Esophagus mucosa (tissue), 1 donor: ENCODE measurements around the gene KIAA1549. TPM values are rescaled to one million over a fixed set of nuclear protein-coding genes. Genes with fewer than 3 reads are reported as not detected.

Experiments
- ATAC-seq: fragments of 200-7000 bp; cut with Tn5 transposase; one replicate; pipeline ENCODE4 v1.9.1; 2020
- total RNA-seq: library from RNA; stranded (reverse); gene quantifications from one replicate; pipeline ENCODE4 v1.2.4, GENCODE V29; 2023
- donor health status: DM: yes; HTN: yes; CAD: no.

Gene KIAA1549
- total RNA-seq, 1 donor from 2014 or later: 0.20 TPM

DNA sequence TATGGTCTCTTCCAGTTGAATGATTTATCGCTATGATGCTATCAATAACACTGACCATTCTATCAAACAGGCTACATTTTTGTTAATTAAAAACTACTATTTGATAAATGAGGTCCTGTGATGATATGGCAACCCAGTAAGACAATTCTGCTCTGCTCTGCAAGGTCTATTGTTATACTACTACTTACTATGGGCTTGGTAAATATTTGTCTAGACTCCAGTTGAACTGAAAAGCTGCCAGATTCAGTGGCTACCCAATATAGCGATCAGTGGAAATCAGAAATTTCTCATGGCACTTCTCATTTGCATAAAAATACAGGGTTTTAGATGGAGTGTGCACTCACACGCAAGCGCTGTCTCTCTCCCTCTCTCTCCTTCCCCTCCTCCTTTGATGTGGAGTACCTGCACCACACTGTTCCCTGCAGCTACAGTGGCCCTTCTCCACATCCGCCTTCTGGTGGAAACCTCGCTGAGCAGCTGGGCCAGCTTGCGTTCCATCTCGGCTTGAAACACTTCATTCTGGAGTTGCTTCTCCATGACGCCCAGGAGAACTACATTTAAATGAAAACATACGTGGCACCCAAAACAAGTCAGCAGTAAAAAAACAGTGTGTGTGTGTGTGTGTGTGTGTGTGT, 77.9 kb downstream of the KIAA1549 start:
- no peak for ATAC-seq

DNA sequence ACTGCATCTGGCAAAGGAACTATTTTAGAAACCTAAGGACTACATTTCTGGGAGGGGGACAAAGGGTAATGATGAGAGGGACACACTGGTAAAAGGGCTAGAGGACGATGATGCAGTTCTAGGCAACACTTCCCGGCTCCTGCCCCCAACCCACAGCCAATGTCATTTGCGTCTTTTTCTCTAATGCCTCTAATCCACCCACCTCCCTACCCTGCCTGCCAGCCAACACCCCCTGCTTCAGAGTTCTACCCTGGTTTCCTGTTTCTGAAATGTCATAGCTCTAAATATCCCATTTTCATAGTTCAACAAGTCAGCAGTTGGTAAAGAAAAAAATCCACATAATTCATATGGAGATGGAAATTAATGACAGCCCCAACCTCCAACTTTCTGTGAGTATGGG, 79.0 kb downstream of the KIAA1549 start:
- ATAC-seq: no peak

DNA sequence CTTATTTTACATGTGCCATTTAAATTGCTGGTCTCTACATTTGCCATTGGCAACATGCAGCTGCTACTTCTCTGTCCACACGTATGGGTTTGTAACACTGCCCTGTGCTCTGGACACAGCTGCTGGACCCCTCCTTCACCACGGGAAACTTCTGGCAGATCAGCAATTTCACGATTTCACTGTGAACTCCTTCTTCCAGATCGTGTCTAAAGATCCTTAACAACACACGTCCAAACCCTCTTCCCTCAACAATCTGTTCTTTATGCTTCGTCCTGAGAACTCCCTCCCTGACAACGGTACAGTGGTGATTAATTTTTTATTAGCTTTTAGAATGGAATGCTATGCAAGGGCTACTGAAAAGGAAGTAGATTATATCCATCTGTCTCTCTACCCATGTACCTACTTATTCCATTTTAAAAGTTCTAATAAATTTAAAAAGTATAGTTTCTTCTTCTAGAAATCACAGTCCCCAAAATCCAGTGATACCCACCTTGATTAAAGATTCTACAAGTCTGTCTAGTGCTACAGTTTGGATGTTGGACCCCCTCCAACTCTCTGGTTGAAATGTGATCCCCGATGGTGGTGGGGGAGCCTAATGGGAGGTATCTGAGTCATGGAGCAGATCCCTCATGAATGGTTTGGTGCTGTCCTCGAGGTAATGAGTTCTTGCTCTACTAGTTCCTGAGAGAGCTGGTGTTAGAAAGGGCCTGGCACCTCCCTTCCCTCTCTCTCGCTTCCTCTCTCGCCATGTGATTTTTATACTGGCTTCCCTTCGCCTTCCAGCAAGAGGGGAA, 81.0 kb downstream of the KIAA1549 start:
- ATAC-seq: no peak

DNA sequence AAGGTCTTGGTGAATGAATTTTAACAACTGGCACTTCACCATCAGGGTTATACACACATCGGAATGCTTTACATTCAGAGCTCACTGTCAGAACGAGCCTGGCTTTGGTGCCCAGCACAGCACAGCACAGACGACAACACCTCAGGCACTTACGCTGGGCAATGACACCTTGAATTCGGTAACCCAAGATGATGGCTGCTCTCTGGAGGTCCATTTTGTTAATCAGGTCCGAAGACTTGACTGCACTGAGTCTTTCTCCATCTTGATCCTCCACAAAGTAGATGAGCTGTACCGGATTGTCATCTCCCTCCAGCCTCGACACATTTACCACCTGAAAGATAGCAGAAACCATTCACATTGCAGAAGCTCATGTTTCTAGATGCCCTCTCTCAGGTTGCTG, 82.4 kb downstream of the KIAA1549 start:
- ATAC-seq: no peak

DNA sequence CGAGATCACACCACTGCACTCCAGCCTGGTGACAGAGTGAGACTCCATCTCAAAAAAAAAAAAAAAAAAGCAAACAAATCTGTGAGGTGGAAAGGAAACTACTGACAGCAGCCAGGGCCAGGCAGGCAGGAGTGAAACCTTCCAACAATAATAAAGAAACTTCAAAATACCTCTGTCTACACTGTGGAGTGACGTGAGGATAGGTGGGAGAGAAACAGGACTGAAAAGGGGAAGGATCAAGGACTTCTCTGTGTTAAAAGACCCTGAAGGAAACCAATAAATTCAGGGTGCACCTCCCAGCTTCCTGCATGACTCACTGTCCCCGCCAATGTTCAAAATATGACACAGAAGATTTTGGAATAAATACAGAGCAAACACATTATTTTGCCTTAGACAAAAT, 82.9 kb downstream of the KIAA1549 start:
- no peak for ATAC-seq

DNA sequence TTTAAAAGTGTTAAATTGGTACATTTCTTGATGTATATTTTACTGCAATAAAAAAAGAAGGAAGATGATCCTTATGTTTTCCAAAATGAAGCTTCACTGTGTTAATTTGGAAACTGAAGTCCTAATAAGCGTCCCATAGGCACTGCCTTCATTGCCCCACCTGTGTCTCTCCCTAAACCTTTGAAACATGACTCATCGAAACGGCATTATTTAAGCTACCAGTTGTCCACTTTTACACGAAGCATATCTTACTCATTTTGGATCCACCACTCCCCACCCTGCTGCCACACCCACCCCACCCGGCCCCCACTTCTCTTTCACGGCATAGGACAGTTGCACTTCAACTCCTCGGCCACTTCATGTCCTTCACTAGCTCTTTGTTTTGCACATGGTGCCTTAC, 85.5 kb downstream of the KIAA1549 start:
- ATAC-seq: peak; percentile 69

DNA sequence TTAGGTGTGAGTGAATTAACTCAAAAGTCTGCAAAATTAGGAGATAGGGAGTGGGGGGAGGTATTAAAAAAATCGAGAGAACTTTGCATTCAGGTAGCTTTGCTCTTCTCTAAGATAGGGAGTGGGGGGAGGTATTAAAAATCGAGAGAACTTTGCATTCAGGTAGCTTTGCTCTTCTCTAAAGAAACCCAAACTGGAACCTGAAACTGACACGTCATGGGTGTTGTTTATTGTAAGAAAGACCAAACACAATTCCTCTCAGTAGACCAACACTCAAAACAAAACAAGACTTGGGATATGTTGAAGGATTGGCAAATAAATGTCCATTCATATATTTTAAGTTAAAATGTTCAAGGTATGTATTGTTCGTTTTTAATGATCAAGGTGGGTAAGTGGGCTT, 87.9 kb downstream of the KIAA1549 start:
- ATAC-seq: no peak

DNA sequence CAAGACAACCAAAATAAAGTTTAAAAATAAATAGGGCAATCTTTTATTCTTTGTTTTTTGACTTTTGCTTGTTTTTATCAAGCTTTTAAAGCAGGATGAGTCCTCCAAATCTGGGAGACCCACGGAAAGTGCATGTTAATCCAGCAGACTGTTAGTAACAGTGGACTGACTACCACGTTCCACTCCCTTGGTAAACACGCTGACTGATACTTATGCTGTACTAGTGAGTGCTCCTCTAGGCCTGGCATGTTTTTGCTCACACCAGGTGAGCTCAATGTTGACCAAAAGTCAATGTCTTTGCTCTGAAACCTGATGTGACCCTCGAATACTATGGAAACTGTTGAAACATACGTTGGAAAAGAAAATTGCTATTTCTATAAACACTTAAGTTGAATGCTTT, 88.4 kb downstream of the KIAA1549 start:
- ATAC-seq: peak; percentile 56

DNA sequence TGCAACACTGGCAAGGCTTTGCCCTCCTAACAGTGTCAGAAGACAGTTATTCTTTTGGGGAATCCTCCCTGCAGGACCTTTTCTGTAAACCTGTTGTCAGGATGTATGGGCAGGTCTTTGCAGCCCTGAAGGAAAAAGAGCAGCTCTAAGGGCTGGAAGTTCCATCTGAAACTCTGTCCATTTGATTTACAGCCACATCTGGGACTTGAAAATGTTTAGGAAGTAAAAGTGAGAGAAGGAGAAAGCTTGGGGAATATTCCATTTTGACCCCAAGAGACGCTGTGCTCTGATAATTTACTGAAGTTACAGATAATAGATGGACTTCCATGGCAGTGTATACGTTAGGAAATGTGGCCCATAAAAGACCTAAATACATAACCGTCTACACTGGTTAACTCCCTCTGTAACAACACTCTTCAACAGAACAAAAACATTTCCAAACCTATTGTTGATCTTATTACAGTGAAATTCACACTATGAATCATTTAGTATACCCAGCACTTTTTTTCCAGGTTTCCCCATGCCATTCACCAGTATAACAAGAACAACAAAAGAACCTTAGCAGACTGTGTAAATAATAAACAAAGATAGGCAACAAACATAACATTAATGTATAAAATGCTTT, 89.1 kb downstream of the KIAA1549 start:
- no peak for ATAC-seq

DNA sequence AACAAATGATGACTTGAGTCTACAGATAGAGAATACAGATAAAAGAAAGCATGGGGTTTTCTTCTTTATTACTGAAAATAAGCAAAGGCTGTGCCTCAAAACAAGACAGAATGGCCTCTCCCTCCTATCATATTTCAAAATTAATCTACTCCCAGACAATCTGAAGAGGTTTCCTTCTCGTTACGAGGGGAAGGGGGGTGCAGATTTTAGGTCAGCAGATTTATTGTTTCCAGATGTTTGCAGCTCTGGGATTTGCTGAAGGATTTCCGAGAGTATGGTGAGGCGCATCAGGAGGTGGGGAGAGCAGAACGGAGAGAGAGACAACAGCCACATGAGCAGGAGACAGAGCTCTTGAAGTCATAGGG, 89.8 kb downstream of the KIAA1549 start:
- no peak for ATAC-seq

DNA sequence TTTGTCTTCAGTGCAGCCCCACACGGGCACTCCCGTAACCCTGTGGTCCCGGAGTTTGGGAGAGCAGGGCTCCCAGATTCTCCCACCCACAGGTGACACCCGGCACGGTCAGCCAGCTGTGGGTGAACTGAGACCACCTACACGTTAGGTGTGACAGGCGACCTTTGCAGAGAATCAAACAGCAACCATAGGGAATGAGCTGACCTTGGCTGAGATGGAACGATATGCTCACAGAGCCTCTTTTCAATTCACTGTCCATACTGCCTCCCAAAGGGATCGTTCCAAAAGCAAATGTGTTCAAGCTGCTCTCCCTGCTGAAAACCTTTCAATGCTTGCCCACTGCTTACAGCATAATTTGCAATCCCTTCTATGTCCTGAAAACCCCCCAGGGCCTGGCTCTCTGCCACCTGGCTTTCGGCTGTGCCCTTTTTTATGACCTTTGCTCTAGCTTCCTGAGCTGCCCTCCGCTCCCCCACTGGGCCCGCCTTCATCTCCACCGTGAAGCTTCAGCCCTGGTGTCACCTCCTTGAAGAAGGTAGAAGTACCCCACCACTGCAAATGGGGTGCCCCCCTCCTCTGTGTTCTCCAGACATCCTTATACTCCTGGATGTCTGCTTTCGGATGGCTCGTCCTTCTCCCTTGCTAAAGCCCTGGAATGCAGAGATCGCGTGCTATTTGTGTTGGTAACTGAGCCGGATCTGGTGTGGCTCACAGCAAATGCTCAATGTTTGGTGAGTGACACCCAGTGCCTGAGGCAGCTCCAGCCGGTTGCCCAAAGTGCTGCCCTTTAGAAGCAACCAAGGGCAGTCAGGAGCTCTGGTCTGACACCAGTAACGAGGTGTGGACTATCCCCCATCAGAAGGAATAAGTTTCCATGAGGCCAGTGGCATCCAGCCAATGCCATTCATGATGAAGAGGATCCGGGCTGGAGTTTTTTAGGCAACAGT, 90.4 kb downstream of the KIAA1549 start:
- no peak for ATAC-seq

DNA sequence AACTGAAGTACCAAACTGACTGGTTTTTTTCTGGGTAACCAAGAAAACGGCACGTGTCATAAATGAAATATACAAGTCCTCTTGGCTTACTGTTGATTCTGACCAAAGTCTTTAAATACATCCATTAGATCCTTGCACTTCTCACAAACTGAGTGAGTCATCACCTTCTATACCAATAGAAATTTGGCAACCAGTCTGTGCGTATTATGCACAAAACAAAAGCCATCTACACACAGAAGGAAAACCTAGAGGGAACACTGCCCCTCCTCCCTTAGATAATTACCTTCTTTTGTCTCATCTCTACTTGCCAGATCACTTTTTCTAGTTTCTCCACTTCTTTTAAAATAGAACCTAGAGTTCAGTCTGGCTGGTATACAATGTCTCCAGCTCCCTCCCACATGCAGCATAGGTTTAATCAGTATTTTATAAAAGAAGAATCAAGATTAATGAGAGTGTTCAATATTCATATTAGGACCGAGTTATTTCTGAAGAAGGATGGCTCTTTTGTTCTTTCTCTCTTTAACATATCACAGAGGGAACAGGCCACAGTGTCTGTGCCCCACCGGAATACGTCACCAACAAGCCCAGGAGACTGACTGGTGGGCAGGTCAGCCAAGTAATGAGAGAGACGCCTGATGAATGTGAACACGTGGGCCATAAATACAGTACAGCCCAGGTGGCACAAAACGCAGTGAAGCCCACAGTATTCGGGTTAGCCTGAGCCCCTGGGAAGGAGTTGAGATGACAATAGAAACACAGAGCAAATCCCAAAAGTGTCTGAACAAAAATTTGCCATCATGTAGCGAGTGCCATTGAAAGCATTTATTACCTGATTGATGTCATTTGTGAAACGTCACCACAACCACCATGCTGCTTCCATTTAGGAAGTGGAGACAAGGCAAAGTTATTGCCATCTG, 91.3 kb downstream of the KIAA1549 start:
- peak; percentile 88 for ATAC-seq

DNA sequence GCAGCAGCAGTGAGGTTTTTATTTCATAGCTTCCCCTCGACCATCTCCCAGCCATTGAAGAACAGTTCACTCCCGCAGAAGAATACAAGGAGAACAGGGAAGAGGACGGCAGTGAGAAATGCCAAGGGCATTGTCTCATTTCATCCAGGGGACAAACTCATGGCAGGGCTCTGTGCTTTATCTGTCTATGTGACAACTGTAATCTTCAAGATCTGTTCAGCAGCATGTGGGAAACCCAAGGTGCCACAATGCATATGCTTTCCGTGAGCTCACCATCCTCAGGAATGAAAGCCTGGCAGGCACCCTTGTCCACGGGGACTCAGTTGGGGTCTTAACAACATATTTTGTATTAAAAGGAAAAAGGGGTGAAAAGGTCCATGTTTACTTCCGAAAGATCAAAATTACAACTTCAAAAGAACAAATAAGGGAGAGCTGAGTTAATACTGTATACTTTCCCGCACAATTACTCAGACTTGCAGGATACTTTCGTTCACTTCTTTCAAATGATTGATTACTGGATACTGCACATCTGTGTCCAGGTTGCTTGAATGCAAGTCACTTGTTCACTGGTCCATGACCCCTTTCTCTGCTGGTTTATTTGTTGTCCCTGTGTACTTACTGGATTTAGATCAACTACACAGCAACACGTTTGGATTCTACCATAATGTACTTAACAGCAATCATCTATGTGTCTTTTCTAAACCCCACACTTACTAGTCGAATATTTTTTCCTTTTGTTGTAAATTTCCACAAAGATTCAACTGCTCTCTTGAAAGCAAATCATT, 93.1 kb downstream of the KIAA1549 start:
- no peak for ATAC-seq

DNA sequence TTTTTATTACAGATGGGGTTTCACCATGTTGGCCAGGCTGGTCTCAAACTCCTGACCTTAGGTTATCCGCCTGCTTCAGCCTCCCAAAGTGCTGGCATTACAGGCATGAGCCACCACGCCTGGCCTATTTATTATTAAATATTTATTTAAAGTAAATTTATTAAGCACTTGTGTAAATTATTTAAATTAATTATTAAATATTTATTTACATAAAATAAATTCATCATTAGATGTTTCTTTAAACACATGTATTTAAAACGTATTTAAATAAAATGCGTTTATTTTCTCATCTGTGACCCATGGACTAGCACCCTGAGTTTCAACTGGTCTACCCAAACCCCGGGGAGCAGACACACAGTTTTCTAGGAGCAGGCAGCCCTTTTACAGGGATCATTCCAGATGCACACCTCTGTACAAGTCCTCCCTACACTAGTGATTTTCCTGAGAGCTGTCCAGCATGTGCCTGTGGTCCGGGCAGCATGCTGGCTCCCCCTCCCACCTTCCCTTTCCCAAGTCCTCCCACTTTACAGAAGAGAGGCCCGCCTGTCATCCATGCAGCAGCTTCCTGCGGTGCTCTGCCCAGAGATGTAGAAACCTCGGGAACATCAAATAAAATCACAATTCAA, 94.0 kb downstream of the KIAA1549 start:
- no peak for ATAC-seq

DNA sequence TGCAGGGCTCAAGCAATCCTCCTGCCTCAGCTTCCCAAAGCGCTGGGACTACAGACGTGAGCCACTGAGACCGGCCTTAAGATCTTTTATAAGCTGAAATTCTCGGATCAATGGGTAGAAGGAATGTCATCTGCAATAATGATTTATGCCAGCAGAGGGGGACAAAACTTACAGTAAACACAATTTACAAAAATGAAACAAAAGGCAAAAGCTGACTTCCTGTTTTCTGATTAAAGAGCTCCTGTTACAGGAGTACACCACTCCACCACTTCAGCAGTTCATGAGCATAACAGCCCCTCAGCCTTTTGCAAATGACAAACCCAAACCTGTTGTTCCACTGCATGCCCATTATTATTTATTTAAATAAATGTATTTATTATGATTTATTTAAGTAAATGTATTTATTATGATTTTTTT, 94.7 kb downstream of the KIAA1549 start:
- no peak for ATAC-seq

DNA sequence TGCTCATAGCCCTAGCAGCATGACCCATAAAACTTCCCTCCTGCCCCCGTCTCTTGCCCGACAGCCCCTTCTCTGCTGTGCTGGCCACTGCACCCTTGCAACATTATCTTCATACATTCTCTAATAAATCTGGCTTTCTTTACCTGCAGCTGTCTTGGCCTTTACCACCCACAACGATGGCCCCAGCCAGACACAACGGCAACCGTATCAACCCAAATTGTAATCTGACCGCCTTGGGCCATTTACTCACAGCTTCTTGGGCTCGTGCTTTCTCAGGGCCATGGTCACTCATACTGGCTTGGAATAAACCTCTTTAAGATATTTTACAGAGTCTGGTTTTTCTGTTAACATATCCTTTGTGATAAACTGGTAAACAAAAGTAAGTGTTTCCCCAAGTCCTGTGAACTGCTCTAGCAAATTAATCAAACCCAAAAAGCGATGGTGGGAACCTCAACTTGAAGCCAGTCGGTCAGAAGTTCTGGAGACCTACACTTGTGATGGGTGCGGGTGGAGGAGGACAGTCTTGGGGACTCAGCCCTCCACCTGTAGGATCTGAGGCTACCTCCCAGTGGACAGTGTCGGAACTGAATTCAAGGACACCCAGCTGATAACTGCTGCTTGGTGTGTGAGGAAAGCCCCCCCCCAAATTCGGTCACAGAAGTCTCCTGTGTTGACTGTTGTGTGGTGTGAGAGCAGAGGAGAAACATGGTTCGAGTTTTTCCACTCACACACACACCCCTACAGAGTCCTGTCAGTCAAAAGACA, 95.6 kb downstream of the KIAA1549 start:
- no peak for ATAC-seq

DNA sequence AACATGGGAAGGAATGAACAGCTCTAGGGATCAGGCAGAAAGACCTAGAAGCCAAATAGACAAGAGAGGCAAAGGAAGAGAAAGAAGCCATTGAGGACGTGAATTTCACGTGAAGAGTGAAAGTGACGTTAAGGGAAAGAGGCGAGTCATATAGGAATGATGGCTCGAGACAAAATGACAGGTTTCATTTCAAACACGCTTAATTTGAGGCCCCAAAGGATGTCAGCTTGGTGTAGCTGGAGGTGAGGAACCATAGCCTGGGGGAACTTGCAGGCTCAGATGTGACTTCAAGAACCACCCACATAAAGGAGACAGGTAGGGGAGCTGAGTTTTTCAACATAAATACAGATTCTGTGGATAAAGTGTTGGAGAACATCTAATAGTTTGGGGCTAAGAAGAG, 98.9 kb downstream of the KIAA1549 start:
- no peak for ATAC-seq

DNA sequence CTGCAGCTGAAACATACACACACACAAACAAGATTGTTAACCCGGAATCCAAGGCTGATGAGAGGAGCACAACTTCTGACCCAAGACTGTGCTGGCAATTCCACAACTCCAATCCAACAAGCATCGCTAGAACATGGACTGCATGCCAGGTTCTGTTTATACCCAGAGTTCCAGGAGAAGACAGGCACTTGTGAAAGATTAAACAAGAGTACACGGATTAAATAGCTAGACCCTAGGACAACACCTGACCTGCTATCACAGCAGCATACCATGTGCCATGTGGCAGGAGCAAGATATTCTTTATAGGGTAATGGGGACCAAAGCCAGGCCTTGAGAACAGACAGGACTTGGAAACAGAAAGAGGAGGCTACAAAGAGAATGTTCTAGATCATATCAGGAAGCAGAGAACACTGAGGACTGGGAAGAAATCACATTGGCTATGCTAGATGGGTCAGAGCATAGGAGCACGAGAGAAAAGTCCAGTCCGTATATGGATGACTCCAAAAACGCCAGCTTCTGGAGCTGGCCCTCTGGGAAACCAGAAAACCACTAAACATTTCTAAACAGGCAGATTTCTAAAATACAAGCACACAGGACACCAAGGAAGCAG, 99.5 kb downstream of the KIAA1549 start:
- ATAC-seq: no peak
